HUES6 (cell line): ENCODE results near the gene LITAFD.

ENCODE experiments used
- H3K27ac ChIP-seq: 2 replicates; pipeline ENCODE4 v1.7.0; 2013; ENCODE audit warnings: low read depth, mild to moderate bottlenecking, low read length, inconsistent platforms
- H3K27me3 ChIP-seq: 2 replicates; pipeline ENCODE4 v1.6.1; 2013; ENCODE audit warnings: low read length; ENCODE audit not compliant: control insufficient read depth, insufficient read depth
- H3K36me3 ChIP-seq: 2 replicates; pipeline ENCODE4 v1.6.1; 2013; ENCODE audit warnings: low read length; ENCODE audit not compliant: control insufficient read depth, insufficient read depth
- H3K4me1 ChIP-seq: 2 replicates; pipeline ENCODE4 v1.6.1; 2013; ENCODE audit warnings: low read length; ENCODE audit not compliant: control insufficient read depth, insufficient read depth
- H3K4me3 ChIP-seq: 2 replicates; pipeline ENCODE4 v1.5.1; 2013; ENCODE audit warnings: low read depth, low read length
- H3K9ac ChIP-seq: one replicate; pipeline ENCODE4 v1.6.1; 2013; ENCODE audit warnings: mild to moderate bottlenecking, low read length
- H3K9me3 ChIP-seq: 2 replicates; pipeline ENCODE4 v1.6.1; 2013; ENCODE audit warnings: low read depth, low read length; ENCODE audit not compliant: control insufficient read depth, insufficient read depth

The LITAFD gene

GRCh38 chr16:8858994-8859912, 22.9 kb upstream of the LITAFD start:
- no peak overlapping the region for H3K9ac ChIP-seq
- H3K4me3 ChIP-seq = no peak overlapping the region
- H3K9me3 ChIP-seq = no peaks in the 10 kb centered on the region
- peaks cover 20% of the 10 kb centered on the region for H3K4me1 ChIP-seq
- no peaks in the 10 kb centered on the region for H3K27me3 ChIP-seq
- H3K27ac ChIP-seq = no peak overlapping the region
- H3K36me3 ChIP-seq = peaks cover 58% of the 10 kb centered on the region

DNA sequence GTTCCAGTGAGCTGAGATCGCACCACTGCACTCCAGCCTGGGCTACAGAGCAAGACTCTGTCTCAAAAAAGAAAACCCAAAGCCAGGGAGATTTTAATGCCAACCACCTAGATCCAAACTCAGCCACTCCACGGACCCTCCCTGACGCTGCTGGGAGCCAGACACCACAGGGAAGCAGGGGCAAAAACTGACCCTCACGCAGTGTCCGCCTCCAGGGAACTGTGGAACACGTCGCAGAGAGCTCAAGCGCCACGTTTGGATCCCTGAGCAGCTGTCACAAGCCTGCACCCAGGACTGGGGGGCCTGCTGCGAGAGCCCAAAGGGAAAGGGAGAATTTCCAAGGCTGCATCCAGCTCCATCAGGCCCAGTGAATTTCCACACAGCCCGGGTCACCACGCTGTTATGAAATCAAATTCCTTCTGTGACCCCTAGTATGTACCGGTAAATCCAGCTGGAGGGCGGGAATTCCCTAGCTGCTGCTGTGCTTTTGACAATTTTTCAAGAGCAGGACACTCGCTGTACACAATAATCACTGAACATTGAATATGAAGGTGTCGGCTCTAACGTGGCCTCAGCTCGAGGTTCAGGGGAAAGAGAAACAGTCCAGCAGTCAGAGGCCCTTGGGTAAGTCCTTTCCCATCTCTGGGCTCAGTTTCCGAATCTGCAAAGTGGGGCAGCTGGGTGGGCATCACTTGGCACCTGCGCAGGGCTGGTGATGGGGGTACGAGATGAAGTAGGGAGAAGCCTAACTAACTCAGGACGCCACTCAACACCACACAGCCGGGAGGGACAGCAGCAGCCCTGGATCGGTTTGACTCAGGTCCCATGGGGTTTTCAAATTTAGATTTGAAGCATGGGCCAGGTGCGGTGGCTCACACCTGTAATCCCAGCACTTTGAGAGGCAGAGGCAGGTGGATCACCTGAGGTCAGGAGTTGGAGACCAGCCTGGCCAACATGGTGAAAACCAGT, 22.0 kb upstream of the LITAFD start:
- Histone ChIP-seq H3K36me3 (peaks cover 50% of the 10 kb centered on the region), H3K27me3 (no peaks in the 10 kb centered on the region), H3K9ac (no peak overlapping the region), H3K4me3 (no peak overlapping the region), H3K27ac (no peak overlapping the region), H3K4me1 (peaks cover 30% of the 10 kb centered on the region), H3K9me3 (no peaks in the 10 kb centered on the region)

- Histone ChIP-seq H3K9ac (no peak overlapping the region), H3K4me1 (peaks cover 40% of the 10 kb centered on the region), H3K36me3 (peaks cover 34% of the 10 kb centered on the region), H3K4me3 (no peak overlapping the region), H3K27me3 (no peaks in the 10 kb centered on the region), H3K9me3 (no peaks in the 10 kb centered on the region), H3K27ac (no peak overlapping the region)
Observed at GRCh38 chr16:8861563-8862308, 20.4 kb upstream of the LITAFD start.

DNA sequence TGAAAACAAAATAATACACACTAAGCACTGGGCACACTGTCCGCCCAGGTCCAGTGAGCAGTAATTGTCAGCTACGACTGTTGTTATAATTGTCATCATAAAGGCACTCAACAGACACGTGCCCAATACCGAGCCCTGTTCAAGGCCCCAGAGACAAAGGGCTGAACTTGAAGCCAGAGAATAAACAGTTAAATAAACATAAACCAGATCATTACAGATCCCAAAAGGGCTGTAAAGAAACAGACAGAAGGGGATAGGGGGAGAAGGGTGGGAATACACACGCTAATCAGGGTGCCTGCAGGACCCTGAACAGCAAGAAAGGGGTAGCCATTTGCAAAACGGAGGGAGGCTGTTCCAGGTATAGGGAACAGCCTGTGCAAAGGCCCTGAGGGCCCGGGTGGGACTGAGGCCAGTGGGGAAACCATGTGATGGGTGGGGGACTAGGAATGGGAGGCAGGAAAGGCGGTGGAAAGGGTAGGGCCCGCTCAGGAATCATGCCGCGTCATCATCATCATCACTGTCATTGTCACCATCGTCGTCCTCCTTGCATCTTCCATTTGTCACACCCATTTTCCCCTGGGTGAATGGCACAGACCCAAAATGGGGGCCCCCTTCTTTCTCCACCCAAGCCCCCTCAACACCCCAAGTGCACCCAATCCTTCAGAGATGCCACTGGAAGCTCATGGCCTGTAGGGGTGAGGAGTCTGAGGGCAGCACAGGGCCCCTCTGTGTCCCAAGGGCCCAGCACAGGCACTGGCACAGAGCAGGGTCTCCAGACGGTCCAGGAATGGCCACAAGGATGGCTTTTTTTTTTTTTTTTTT, 19.6 kb upstream of the LITAFD start:
- Histone ChIP-seq H3K9me3 (no peaks in the 10 kb centered on the region), H3K9ac (no peak overlapping the region), H3K36me3 (peaks cover 31% of the 10 kb centered on the region), H3K4me1 (peaks cover 40% of the 10 kb centered on the region), H3K27me3 (no peaks in the 10 kb centered on the region), H3K27ac (no peak overlapping the region), H3K4me3 (no peak overlapping the region)

DNA sequence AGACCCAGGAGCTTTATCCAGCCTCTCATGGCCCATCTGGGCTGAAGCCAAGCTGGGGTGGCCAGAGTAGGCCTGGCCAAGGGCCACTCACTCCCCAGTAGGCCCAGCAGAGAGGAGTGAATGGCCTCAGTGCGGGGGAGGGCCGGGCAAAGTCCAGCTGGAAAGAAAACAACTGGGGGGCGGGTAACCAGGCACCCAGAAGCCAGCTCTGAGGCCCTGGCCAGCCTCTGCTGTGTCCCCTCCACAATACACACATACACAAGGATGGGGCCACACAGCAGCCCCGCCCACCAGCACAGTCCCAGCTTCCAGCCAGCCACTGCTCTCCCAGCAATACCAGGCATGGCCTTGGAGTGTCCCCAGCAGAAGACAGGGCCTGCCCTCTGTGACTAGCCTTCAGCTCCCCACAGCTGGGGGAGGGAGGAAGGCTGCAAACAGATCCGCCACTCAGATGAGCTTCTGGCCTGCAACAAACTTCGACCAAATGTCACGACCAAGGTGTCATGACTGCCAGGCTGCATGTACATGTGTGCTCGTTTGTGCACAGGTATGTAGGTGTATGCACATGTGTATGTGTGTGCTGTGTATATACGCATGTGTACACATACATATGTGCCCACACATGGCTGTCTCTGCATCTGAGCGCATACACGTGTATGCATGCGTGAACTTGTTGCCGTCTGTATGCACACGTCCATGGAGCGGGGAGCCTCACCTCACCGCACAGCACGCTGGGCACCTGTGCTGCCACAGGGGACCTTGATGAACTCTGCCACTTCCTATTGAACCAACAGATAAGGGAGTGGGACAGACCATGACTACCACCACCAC, 18.3 kb upstream of the LITAFD start:
- H3K9me3 ChIP-seq = no peaks in the 10 kb centered on the region
- H3K9ac ChIP-seq = no peak overlapping the region
- peaks cover 20% of the 10 kb centered on the region for H3K36me3 ChIP-seq
- no peaks in the 10 kb centered on the region for H3K27me3 ChIP-seq
- no peak overlapping the region for H3K27ac ChIP-seq
- peaks cover 40% of the 10 kb centered on the region for H3K4me1 ChIP-seq
- H3K4me3 ChIP-seq = peak overlapping the region; percentile 1; the same call in 1 of the 2 replicates

DNA sequence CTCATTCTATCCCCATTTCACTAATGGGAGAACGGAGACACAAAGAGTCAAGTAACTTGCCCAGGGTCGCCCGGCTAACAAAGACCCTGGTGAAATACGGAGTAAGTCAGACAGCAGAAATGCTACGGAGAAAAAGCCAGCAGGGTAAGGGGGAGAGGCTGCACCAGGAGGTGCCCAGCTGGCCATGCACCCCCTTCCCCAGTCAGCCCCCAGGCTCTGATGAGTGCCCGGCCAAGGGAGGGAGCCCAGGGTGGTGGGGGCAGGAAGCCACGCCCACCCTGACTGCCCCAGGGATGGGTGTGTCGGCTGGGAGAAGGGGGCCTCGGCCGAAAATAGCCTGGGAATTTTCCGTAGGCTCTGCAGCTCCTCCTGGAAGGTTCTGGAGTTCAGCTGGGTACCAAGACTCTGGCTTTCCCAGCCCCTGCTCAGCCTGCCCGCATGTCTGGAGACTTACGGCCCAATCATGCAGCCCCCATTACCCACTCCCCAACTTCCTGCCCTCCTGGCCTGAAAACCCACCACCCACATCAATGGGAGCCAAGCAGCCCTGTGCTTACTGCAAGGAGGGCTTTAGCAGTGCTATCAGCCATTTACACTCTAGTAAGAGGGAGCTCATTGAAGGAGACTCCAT, 17.6 kb upstream of the LITAFD start:
- no peaks in the 10 kb centered on the region for H3K27me3 ChIP-seq
- peaks cover 13% of the 10 kb centered on the region for H3K36me3 ChIP-seq
- H3K9me3 ChIP-seq = no peaks in the 10 kb centered on the region
- H3K4me3 ChIP-seq = peak overlapping the region; percentile 27; the same call in 1 of the 2 replicates
- no peak overlapping the region for H3K27ac ChIP-seq
- H3K4me1 ChIP-seq = peaks cover 43% of the 10 kb centered on the region
- H3K9ac ChIP-seq = no peak overlapping the region

DNA sequence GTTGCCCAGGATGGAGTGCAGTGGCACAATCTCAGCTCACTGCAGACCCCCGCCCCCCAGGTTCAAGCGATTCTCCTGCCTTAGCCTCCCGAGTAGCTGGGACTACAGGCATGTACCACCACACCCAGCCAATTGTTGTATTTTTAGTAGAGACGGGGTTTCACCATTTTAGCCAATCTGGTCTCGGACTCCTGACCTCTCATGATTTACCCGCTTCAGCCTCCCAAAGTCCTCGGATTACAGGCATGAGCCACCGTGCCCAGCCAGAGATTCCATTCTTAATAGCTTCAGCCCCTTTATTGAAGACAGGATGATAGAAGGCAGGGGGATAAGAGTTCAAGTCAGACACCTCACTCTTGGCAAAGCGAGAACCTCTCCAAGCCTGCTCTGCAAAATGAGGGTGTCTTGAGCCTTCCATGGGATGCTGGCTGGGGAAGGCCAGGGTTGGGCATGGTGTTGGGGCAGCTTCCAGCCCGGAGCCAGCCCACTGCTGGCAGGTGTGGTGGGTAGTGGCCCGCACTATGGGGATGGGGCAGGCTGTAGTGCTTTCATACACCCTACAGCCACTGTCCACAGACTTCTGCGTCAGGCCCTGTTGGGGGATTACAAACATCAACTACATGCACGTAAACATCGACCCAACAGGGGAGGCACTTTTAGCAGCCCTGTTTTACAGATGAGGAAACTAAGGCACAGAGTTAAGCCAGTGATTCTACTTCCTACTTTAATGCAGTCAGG, 16.8 kb upstream of the LITAFD start:
- Histone ChIP-seq H3K36me3 (peaks cover 8% of the 10 kb centered on the region), H3K27ac (no peak overlapping the region), H3K9me3 (no peaks in the 10 kb centered on the region), H3K4me1 (peaks cover 43% of the 10 kb centered on the region), H3K9ac (no peak overlapping the region), H3K27me3 (no peaks in the 10 kb centered on the region), H3K4me3 (peak overlapping the region; percentile 17)

- peak overlapping the region; percentile 74 for H3K4me3 ChIP-seq
- H3K4me1 ChIP-seq = peaks cover 43% of the 10 kb centered on the region
- H3K36me3 ChIP-seq = peaks cover 5% of the 10 kb centered on the region
- peak overlapping the region; percentile 74 for H3K9ac ChIP-seq
- H3K27ac ChIP-seq = peak overlapping the region; percentile 45; the same call in 1 of the 2 replicates
- no peaks in the 10 kb centered on the region for H3K27me3 ChIP-seq
- H3K9me3 ChIP-seq = no peaks in the 10 kb centered on the region
Observed at GRCh38 chr16:8866118-8866883, 15.8 kb upstream of the LITAFD start.
